G401 (cell line): ENCODE measurements around the gene SERINC2. TPM values are rescaled to one million over a fixed set of nuclear protein-coding genes. Genes with fewer than 3 reads are reported as not detected.
"Not testable (repeated sequence)": the region's sequence is repeated elsewhere in the genome, so short reads cannot be mapped to it uniquely, and the experiment has no call there.

Experiments
- DNase-seq: peaks from one replicate; pipeline ENCODE4 v3.0.0-alpha.2; 2015; ENCODE audit warnings: low spot score
- in situ Hi-C: cut with HindIII; loops from 2 replicates; pipeline ENCODE4 v1.10.0; 2016; ENCODE audit warnings: low sequenced_read_pairs, mixed read lengths
- total RNA-seq: library from RNA; depleted of rRNA; stranded (reverse); fragments of >200 nt; shearing (Covaris generic); gene quantifications from 2 replicates; pipeline ENCODE4 v1.2.3, GENCODE V29; 2014

Gene SERINC2
- total RNA-seq, 1 experiment from 2014 or later = 15.6 TPM

- in situ Hi-C loops = no loop called here
- DNase-seq = no peak
Observed at GRCh38 chr1:31381394-31382294, 31.4 kb upstream of the SERINC2 start.

- DNase-seq = no peak
- in situ Hi-C loops = no loop called here
Observed at GRCh38 chr1:31382379-31382989, 30.5 kb upstream of the SERINC2 start.

GRCh38 chr1:31383967-31384366 lies 29.0 kb upstream of the SERINC2 start:
- in situ Hi-C loops = no loop called here
- DNase-seq = no peak

DNA sequence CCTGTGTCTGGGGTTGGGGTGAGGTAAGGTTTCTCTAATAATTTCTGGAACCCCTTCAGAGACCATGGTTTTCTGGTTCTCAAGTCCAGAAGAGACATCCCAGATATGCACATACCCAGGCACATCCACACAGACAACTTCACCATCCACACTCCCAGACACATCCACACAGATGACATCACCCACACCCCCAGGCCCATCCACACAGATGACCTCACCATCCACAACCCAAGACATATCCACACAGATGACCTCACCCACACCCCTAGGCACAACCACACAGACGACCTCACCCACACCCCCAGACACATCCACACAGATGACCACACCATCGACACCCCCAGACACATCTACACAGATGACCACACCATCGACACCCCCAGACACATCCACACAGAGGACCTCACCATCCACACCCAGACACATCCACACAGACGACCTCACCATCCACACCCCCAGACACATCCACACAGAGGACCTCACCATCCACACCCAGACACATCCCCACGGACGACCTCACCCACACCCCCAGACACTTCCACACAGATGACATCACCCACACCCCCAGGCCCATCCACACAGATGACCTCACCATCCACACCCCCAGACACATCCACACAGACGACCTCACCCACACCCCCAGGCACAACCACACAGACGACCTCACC lies 26.3 kb upstream of the SERINC2 start:
- in situ Hi-C loops = not testable (repeated sequence)

GRCh38 chr1:31387612-31388011 lies 25.4 kb upstream of the SERINC2 start:
- no peak for DNase-seq
- in situ Hi-C loops = no loop called here

More for the DNA sequence above, 26.3 kb upstream of the SERINC2 start:
- not testable (repeated sequence) for DNase-seq

- no peak for DNase-seq
- in situ Hi-C loops = no loop called here
Observed at GRCh38 chr1:31389616-31390015, 23.4 kb upstream of the SERINC2 start.

- in situ Hi-C loops = no loop called here
- no peak for DNase-seq
Observed at GRCh38 chr1:31390071-31390470, 22.9 kb upstream of the SERINC2 start.

DNA sequence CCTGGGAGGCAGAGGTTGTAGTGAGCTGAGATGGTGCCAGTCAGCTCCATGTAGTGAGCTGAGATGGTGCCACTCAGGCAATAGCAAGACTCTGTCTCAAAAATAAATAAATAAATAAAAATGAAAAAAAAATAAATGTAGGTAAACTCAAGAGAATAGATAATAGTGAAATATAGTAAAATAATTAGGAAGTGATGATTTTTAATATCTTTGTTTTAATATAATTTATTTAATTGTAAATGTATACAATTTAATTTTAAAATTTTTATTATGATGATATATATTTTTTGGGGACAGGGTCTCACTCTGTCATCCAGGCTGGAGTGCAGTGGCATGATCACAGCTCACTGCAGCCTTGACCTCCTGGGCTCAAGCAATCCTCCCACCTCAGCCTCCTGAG lies 19.6 kb upstream of the SERINC2 start:
- in situ Hi-C loops = no loop called here

DNA sequence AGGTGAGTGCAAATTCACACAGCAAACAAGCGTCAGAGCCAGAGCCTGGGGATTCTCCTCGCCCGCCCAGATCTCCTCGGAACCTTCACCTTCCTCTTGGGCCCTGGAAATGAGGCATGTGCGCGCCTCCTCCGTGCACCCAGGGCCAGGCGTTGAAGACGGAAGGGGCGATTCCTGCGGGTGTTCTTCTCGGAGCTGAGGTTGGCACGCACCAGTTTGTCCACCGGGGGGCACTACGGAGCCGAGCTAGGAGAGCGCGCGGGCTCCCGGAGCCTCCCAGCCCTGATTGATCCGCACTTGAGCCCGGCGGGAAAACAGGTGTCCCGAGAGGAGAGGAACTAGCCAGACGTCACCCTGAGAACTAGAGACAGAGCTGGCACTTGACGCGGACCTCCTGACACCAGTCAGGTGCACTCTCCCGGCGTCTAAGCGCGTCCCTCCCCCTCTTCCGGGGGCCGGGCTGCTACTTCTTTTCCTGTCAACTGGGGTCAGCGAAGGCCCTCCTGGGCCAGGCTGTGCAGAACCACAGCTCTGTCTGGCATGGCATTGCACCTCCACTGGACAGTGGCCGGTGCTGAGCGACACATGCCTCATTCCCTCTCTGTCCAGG lies 18.3 kb upstream of the SERINC2 start:
- DNase-seq = peak; percentile 79
- in situ Hi-C loops = no loop called here

More for the DNA sequence above, 19.6 kb upstream of the SERINC2 start:
- DNase-seq = no peak

GRCh38 chr1:31396633-31397351 lies 16.2 kb upstream of the SERINC2 start:
- in situ Hi-C loops = no loop called here
- DNase-seq = no peak

DNA sequence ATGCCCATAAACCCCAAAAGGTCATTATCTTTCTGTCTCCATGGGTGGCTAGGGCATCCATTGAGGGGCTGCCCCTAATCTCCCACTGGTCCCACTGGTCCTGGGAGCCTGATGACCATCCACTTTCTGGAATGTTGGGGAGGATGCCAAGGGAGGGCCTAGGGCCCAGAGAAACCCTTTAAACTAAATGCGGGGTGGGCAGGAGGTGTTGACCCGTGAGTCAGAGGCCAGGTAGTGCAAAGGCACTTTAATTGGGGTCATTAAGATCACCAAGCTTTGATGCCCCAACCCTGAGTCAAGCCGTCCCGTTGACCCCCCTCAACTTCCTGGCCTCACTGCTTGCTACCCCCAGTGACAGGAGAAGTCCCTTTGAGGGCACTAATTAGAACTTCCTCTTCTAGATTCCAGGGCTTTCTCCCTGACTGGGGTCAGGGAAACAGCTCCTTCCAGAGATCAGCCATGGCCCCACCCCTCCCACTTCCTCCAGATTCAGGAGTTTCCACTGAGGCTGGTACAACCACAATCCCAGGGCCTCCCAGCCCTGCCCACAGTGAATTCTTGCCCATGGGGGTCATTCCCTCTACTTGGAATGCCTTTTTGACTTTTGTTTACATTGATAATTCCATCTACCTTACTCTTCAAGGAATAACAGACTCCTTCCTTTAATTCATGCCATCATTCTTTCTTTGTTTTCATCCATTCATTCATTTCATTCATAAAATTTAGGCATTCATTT lies 15.5 kb upstream of the SERINC2 start:
- DNase-seq = no peak
- in situ Hi-C loops = no loop called here

DNA sequence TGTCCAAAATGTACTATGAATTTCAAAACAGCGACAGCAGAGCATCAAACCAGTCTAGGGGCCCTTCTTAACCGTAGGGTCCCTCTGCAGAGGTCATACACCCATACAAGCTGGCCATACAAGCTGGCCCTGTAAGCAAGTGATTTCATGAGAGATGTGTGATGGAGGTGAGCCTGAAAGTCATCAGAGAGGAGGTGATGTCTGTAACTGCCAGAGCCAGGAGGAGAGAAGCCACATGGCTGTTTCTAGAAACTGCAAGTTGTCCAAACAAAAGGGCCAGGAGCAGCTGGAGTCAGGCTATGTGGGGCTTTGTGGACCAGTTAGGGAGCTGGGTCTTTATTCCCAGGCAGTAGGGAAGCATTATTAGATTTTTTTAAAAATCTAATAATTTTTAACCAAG lies 14.8 kb upstream of the SERINC2 start:
- no peak for DNase-seq
- in situ Hi-C loops = no loop called here

- no peak for DNase-seq
- in situ Hi-C loops = no loop called here
Observed at GRCh38 chr1:31399976-31400375, 13.0 kb upstream of the SERINC2 start.

DNA sequence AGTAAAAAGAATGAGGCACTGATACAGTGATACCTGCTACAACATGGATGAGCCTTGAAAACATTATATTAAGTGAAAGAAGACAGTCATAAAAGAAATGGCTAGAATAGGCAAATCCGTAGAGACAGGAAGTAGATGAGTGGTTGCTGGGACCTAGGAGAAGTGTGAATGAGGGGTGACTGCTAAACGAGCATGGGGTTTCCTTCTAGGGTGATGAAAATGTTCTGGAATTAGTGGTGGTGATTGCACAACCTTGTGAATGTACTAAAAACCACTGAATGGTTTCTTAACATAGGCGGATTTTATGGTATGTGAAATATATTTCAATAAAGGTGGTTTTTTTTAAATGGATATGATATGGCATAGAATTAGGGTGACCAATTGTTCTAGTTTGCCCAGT lies 12.6 kb upstream of the SERINC2 start:
- in situ Hi-C loops = no loop called here
- DNase-seq = no peak

GRCh38 chr1:31401241-31401640 lies 11.8 kb upstream of the SERINC2 start:
- in situ Hi-C loops = no loop called here

DNA sequence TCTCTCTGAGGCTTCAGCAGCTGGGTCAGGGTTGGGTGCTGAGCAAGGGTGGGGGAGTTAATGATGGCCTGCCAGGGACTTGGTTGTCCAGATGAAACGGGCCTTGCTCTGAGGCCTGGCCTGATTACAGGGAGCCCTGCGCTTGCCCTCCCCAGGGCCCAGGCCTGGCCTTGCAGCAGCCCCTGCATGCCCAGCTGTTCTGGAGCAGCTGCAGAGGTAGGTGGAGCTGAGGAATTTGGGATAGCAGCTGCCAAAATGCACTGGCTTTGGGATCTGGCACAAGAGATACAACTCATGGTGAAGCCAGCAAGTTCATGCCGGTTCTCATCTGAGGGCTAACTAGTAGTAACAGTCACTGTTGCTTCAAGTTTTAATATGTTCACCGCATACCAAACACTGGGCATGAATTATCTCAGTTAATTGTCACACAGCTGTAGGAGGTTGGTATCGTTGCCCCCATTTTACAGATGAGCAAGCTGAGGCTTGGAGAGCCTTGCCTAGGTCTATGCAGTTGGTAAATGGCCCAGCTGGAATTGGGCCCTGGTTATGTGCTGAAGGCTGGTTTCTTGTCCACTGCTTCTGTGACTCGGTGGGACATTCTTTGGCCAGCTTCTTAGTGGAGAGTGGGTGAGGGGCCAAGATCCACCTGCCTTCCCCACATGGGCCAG lies 7.3 kb upstream of the SERINC2 start:
- in situ Hi-C loops = no loop called here
- no peak for DNase-seq

More at GRCh38 chr1:31401241-31401640, 11.8 kb upstream of the SERINC2 start:
- DNase-seq = no peak

DNA sequence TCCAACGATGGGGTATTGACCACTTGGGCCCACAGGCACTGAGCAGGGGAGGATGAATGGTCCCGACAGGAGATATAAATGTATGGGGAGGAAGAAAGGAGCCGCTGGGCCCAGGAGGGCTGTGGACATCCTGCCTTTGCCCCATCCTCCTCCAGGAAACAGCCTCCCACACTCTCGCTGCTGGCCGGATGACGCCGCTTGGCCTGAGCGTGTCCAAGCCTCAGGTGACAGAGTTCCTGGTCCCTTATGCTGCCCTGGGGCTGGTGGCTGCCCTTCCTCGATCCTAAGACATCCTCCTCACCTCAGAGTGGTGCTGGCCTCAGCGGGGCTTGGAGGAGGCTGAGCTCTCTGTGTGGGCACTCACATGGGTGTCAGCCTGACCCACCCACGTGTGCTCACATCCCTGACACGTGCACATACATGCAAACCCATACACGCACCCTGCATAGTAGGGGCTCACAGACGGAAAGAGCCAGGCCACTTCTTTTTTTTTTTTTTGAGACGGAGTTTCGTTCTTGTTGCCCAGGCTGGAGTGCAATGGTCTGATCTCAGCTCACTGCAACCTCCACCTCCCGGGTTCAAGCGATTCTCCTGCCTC lies 5.9 kb upstream of the SERINC2 start:
- no peak for DNase-seq
- in situ Hi-C loops = no loop called here
